WTC11 (cell line): ENCODE results near the gene NR5A1. TPM values are rescaled to one million over a fixed set of nuclear protein-coding genes. Genes with fewer than 3 reads are reported as not detected.

Experiments
- ATAC-seq: fragments of 200-7000 bp; cut with Tn5 transposase; 2 replicates; pipeline ENCODE4 v1.10.0; 2021; ENCODE audit warnings: mild to moderate bottlenecking, moderate library complexity
- CTCF ChIA-PET: fragments of 300-600 bp; sonication (Branson Sonifier 250); formaldehyde crosslinking; loops from one replicate; lab custom pipeline; 2021; ENCODE audit warnings: antibody characterized with exemption; lab: Charles Lee
- POLR2A ChIA-PET: fragments of 350-600 bp; sonication (Branson Sonifier 250); formaldehyde crosslinking; loops from one replicate; lab custom pipeline; 2021; ENCODE audit warnings: antibody characterized with exemption; lab: Charles Lee
- DNase-seq: peaks from one replicate; pipeline ENCODE4 v3.0.0; 2021; ENCODE audit warnings: low spot score
- H3K27ac Mint-ChIP-seq: 2 replicates; pipeline ENCODE4 v1.8.0; 2021; ENCODE audit warnings: mixed read lengths
- H3K27me3 Mint-ChIP-seq: 2 replicates; pipeline ENCODE4 v1.8.0; 2021; ENCODE audit warnings: low read depth, mild to moderate bottlenecking, moderate library complexity, mixed read lengths
- H3K36me3 Mint-ChIP-seq: 2 replicates; pipeline ENCODE4 v1.8.0; 2021; ENCODE audit warnings: mixed read lengths
- H3K4me1 Mint-ChIP-seq: 2 replicates; pipeline ENCODE4 v1.8.0; 2022; ENCODE audit warnings: mixed read lengths
- H3K4me3 Mint-ChIP-seq: 2 replicates; pipeline ENCODE4 v1.8.0; 2021; ENCODE audit warnings: mild to moderate bottlenecking, moderate library complexity, mixed read lengths
- H3K9me3 Mint-ChIP-seq: 2 replicates; pipeline ENCODE4 v1.8.0; 2021; ENCODE audit warnings: mixed read lengths
- ATF1 ChIP-seq: sonication (generic); formaldehyde crosslinking; IDR thresholded peaks from 2 replicates; pipeline ENCODE4 v1.8.1; 2023; ENCODE audit warnings: mild to moderate bottlenecking, moderate library complexity, missing genetic modification reagents
- ATF2 ChIP-seq: sonication (generic); formaldehyde crosslinking; IDR thresholded peaks from 2 replicates; pipeline ENCODE4 v1.8.1; 2022; ENCODE audit warnings: low read depth, missing genetic modification reagents, borderline replicate concordance
- ETV6 ChIP-seq: sonication (generic); formaldehyde crosslinking; IDR thresholded peaks from 2 replicates; pipeline ENCODE4 v1.8.1; 2022; ENCODE audit warnings: mild to moderate bottlenecking, missing genetic modification reagents
- GTF2I ChIP-seq: fragments of 250-450 bp; sonication (Bioruptor Pico); conservative IDR thresholded peaks from 2 replicates; pipeline ENCODE4 v1.4.0; 2021; ENCODE audit warnings: mild to moderate bottlenecking
- IRF2 ChIP-seq: sonication (generic); formaldehyde crosslinking; IDR thresholded peaks from 2 replicates; pipeline ENCODE4 v1.8.0; 2022; ENCODE audit warnings: low read depth, missing genetic modification reagents, borderline replicate concordance
- NFATC4 ChIP-seq: fragments of 250-450 bp; sonication (Bioruptor Pico); IDR thresholded peaks from 2 replicates; pipeline ENCODE4 v1.9.0; 2021; ENCODE audit warnings: mild to moderate bottlenecking
- NFE2L1 ChIP-seq: sonication (generic); formaldehyde crosslinking; IDR thresholded peaks from 2 replicates; pipeline ENCODE4 v1.8.1; 2023; ENCODE audit warnings: missing genetic modification reagents
- NFYB ChIP-seq: sonication (generic); formaldehyde crosslinking; conservative IDR thresholded peaks from 2 replicates; pipeline ENCODE4 v1.8.0; 2022; ENCODE audit warnings: low read depth, missing genetic modification reagents
- NR3C1 ChIP-seq: sonication (generic); formaldehyde crosslinking; conservative IDR thresholded peaks from 2 replicates; pipeline ENCODE4 v1.8.1; 2023; ENCODE audit warnings: low read depth, mild to moderate bottlenecking, missing genetic modification reagents
- PRRX2 ChIP-seq: fragments of 250-450 bp; sonication (Bioruptor Pico); IDR thresholded peaks from 2 replicates; pipeline ENCODE4 v1.8.0; 2021; ENCODE audit warnings: mild to moderate bottlenecking
- SMAD4 ChIP-seq: sonication (generic); formaldehyde crosslinking; IDR thresholded peaks from 2 replicates; pipeline ENCODE4 v1.8.0; 2022; ENCODE audit warnings: mild to moderate bottlenecking, missing genetic modification reagents
- TEAD4 ChIP-seq: sonication (generic); formaldehyde crosslinking; IDR thresholded peaks from 2 replicates; pipeline ENCODE4 v1.8.0; 2022; ENCODE audit warnings: mild to moderate bottlenecking, missing genetic modification reagents
- TP53 ChIP-seq: sonication (generic); formaldehyde crosslinking; IDR thresholded peaks from 2 replicates; pipeline ENCODE4 v1.8.1; 2023; ENCODE audit warnings: mild to moderate bottlenecking, missing genetic modification reagents
- USF1 ChIP-seq: sonication (generic); formaldehyde crosslinking; IDR thresholded peaks from 2 replicates; pipeline ENCODE4 v1.8.0; 2022; ENCODE audit warnings: mild to moderate bottlenecking, missing genetic modification reagents
- ZBTB43 ChIP-seq: sonication (generic); formaldehyde crosslinking; IDR thresholded peaks from 2 replicates; pipeline ENCODE4 v1.8.1; 2023; ENCODE audit warnings: mild to moderate bottlenecking, missing genetic modification reagents
- ZNF121 ChIP-seq: sonication (generic); formaldehyde crosslinking; IDR thresholded peaks from 2 replicates; pipeline ENCODE4 v1.8.0; 2023; ENCODE audit warnings: missing genetic modification reagents
- ZNF232 ChIP-seq: sonication (generic); formaldehyde crosslinking; IDR thresholded peaks from 2 replicates; pipeline ENCODE4 v1.8.0; 2022; ENCODE audit warnings: mild to moderate bottlenecking, missing genetic modification reagents
- ZNF281 ChIP-seq: sonication (generic); formaldehyde crosslinking; IDR thresholded peaks from 2 replicates; pipeline ENCODE4 v1.8.0; 2023; ENCODE audit warnings: mild to moderate bottlenecking, missing genetic modification reagents
- ZNF532 ChIP-seq: fragments of 250-450 bp; sonication (Bioruptor Pico); IDR thresholded peaks from 2 replicates; pipeline ENCODE4 v1.9.0; 2021; ENCODE audit warnings: mild to moderate bottlenecking, borderline replicate concordance
- total RNA-seq: library from RNA; stranded (reverse); gene quantifications from 3 replicates; pipeline ENCODE4 v1.2.3, GENCODE V29; 2021
- TF ChIP-seq, protein P1 (sequence below): sonication (generic); formaldehyde crosslinking; conservative IDR thresholded peaks from 2 replicates; pipeline ENCODE4 v1.8.1; 2023; ENCODE audit warnings: mild to moderate bottlenecking, low read depth, missing genetic modification reagents, moderate library complexity

NR5A1 gene
- total RNA-seq, 1 experiment from 2014 or later, result 0.77 TPM

DNA sequence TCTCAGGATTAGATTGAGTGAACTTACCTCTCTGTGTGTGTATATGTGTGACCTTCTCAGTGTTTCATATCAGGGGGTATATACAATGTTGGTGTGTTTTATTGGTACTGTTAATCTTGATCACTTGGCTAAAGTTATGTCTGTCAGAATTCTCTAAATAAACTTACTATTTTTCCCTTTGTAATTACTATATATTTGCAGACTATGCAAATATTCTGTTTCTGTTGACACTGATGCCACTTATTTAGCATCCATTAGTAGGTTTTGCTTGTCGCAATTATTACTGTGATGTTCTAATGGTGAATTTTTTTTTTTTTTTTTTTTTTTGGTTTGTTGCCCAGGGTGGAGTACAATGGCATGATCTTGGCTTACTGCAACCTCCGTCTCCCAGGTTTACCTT, 42.9 kb upstream of the NR5A1 start (continued):
- no peak for TF ChIP-seq USF1
- no peak for TF ChIP-seq ZNF232

GRCh38 chr9:124549016-124549415, 41.8 kb upstream of the NR5A1 start:
- H3K27ac Mint-ChIP-seq, result peak overlapping the region; percentile 42
- no peak overlapping the region for H3K4me3 Mint-ChIP-seq
- ATAC-seq, result no peak
- H3K36me3 Mint-ChIP-seq, result peaks cover 7% of the 10 kb centered on the region; the same call in 1 of the 2 replicates
- H3K4me1 Mint-ChIP-seq, result peaks cover 24% of the 10 kb centered on the region
- H3K27me3 Mint-ChIP-seq, result no peaks in the 10 kb centered on the region
- DNase-seq, result no peak
- no peak for TF ChIP-seq ATF1
- TF ChIP-seq ZNF281 (CRISPR knock-in tag), result no peak
- TF ChIP-seq TEAD4 (CRISPR knock-in tag), result no peak
- TF ChIP-seq NFE2L1 (CRISPR knock-in tag), result no peak
- no peak for TF ChIP-seq IRF2 (CRISPR knock-in tag)
- TF ChIP-seq TP53 (CRISPR knock-in tag), result no peak
- TF ChIP-seq, protein P1, sequence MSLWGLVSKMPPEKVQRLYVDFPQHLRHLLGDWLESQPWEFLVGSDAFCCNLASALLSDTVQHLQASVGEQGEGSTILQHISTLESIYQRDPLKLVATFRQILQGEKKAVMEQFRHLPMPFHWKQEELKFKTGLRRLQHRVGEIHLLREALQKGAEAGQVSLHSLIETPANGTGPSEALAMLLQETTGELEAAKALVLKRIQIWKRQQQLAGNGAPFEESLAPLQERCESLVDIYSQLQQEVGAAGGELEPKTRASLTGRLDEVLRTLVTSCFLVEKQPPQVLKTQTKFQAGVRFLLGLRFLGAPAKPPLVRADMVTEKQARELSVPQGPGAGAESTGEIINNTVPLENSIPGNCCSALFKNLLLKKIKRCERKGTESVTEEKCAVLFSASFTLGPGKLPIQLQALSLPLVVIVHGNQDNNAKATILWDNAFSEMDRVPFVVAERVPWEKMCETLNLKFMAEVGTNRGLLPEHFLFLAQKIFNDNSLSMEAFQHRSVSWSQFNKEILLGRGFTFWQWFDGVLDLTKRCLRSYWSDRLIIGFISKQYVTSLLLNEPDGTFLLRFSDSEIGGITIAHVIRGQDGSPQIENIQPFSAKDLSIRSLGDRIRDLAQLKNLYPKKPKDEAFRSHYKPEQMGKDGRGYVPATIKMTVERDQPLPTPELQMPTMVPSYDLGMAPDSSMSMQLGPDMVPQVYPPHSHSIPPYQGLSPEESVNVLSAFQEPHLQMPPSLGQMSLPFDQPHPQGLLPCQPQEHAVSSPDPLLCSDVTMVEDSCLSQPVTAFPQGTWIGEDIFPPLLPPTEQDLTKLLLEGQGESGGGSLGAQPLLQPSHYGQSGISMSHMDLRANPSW, result no peak
- TF ChIP-seq NFYB (CRISPR knock-in tag), result no peak
- no peak for TF ChIP-seq ZNF532
- no peak for TF ChIP-seq ZBTB43
- no peak for TF ChIP-seq NFATC4 (CRISPR knock-in tag)
- no peak for TF ChIP-seq SMAD4
- no peak for TF ChIP-seq NR3C1 (CRISPR knock-in tag)
- no peak for TF ChIP-seq ZNF121
- TF ChIP-seq GTF2I, result no peak
- TF ChIP-seq PRRX2, result no peak
- no peak for TF ChIP-seq ATF2 (CRISPR knock-in tag)
- no peak for TF ChIP-seq ETV6 (CRISPR knock-in tag)
- POLR2A ChIA-PET, result no interaction called here
- H3K9me3 Mint-ChIP-seq, result no peaks in the 10 kb centered on the region
- CTCF ChIA-PET, result interaction anchor here (0.6 to 7.7 kb wide), 3 partner anchors 13 to 1837 kb away, joined by 4 to 95 read pairs (median 42); no protein-coding TSS in a partner anchor
